HG03460 (cell line): ENCODE data around the gene NR4A2.
"Not testable (repeated sequence)": the region's sequence is repeated elsewhere in the genome, so short reads cannot be mapped to it uniquely, and the experiment has no call there.

Experiments
- ATAC-seq: cut with Tn5 transposase; IDR thresholded peaks from one replicate; pipeline ENCODE4 v1.9.1; 2021; ENCODE audit not compliant: unreplicated experiment

Gene NR4A2

DNA sequence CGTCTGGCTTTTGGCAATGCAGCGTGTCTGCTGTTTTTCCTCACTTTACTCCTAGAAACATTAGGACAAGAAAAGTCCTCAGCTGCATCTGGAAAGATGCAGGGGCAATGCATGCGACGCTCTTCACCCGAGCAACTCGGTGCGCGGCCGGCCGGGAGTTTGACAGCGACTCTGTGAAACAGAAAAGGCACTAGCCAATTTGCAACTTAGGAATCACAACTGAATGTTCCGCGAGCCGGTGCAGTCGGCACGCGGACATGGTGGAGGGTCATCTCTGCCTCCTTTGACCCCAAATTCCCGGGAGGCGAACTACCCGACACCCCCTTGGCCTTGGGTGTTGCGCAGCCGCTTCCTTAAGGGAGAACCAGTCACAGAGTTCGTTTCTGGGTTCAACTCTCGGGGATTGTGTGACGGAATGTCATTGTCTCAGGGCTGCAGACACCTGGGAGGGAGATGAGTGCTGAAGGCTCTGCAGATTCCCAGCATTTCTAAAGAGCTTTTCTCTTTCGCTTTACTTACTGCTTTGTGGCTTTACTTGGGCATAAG, 9.8 kb downstream of the NR4A2 start:
- no peak for ATAC-seq

DNA sequence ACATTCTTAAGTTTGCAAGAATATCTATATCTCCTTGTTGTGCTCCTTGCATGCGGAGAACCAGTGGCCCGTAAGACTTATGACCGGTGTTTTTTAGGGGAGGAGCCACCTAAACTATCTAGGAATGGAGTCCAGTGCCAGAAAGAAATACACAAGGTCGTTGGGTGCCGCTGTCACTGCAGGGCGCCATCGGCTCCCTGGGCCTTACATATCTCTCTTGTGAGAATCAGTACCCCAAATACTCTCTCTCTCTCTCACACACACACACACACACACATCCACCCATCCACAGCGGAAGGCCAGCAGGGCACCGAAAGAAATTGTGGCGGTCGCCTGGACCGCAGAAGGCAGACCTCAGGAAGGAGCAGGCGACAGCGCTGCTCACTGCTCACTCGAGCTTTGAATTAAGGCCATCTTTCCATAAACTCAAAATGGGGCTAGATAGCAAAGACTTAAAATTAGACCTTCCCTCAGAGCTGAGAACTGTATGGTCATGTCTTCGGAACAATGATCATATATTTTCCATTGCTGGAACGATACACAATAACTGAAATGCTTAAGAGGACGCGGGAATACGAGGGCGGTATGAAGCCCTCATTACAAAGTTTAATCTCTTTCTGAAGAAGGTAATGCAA, 10.4 kb downstream of the NR4A2 start:
- peak; percentile 58 for ATAC-seq

DNA sequence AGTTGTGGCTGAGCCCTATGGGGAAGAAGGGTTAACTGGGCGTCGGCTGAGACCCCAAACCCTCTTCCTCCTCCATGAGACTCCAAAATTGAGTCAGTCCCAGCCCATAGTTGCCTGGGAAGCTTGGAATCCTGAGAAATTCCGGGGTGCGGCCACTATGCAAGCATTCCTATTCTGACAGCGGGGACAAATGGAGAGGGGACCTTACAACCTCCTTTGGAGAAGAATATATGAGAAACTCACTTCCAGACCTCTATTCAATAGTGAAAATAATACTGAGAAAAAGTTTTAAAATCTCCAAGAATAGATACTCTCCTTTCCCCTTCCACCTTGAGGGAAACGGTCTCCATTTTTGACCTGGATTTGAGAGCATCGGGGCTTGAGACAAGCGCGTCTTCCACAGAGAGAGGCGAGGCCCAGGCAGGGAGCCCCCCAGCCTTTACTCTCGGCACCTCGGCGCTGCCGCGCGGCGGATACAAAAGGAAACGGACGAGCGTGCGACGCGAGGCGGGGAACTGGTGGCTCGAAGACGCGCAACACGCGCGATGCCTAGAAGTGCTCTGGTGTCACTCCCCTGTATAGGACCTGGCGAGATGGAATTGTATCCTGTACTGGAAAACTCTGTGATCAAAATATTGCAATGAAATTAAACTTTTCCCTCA, 11.1 kb downstream of the NR4A2 start:
- no peak for ATAC-seq

DNA sequence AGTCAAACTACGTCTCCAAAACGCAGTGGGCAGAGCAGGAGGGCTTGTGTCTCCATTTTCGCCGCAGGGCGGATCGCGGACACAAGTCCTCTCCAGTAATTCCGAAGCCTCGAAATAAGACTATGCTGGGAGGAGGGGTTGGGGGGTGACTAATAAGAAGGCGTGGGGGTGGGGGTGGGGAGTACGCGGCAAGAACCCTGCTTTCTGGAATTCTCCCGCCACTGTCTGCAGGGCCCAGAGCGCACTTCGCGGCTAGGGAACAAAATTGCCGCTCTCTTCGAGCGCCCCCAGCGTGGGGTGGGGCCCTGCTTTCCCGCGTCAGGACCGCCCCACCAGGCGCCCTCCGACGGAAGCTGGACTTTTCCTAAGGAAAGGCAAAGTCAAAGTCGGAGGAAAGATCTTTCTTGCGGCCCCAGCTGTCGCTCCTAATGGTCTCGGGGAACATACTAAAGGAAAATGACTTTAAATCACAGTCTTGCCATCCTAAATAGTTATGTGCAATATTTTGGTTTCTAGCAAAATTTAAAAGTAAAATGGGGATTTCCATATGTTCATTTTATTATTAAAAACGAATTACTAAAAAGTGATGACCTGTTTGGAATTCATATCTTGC, 11.9 kb downstream of the NR4A2 start:
- ATAC-seq: no peak

DNA sequence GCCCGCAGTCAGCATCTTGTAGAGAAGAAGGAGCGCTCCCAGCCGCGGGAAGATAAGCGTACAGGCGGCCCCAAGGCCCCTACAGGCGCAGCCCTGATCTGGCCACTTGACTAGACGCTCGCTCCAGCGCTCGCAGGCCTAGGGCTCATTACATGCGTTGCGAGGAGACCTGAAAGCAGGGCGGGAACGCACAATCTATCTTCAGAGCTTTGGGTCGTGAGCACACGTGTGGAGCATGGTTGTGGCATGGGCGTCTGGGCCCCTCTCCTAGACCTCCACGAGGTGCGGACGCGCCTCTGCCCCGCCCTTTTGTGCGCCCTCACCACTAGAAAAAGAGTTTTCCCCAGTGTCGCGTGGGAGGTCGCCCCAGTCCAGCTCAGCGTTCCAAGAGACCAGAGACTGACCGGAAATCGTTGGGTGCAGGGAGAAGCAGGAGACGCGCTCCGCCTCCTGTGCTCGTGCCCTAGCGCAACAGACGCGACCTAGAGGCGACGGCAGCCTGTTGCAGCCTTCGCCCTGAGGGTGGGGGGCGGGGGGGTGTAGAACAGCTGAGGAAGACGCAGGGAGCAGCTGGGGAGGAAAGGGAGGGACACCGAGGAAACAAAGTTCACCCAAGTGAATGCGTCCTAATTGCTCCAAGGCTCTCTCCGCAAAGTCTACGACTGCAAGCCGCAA, 12.6 kb downstream of the NR4A2 start:
- ATAC-seq: no peak

DNA sequence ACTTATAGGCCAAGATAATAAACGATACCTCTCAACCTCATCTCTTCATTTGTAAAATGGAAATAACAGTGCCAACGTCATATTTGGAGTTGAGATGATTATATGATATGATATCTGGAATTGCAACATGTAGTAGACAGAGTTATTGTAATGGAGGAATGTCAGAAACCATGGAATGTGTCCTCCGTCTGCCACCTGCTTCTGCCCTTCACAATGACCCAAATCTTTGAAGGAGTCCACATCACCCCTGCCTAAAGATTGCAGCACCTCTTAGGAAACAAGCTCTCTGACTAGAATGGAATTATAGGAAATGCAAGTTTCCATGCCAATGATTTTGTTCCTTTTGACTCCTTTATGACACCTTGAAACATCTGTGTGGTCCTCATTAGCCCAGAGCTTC, 14.9 kb downstream of the NR4A2 start:
- no peak for ATAC-seq

DNA sequence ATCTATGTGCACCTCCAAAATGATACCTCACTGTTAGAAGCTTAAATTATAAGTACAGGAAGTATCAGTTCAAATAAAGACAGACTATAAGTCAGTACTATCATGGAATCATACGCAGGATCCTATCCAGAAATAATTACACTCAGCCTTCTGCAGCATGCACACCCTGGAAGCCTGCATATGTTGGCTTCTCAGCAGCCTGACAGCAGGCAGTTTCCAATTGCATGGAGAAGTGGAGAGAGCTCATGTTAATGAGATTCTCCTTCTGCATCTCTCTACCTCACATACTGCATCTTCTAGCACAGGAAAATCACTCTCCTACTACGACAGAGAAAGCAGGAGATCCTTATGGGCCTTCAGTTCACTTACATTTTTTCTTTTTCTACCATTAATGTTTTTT, 20.5 kb downstream of the NR4A2 start:
- no peak for ATAC-seq

DNA sequence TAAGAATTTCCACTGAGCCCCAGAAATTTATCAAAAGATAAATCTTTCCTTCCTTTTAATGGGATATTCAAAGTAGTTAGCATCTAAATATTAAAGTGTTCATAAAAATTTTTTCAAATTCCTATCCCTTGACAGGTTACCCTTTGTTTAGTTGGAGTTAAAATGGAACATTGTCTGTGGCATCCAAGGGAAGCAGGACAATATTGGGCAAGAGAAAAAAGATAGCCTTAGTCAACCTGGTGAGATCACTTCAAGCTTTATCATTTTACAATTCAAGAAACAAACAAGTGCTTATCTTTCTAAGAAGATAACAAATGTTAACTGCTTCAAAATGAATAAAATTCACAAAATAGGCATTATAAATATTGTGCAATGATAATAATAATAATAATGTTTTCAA, 21.7 kb downstream of the NR4A2 start:
- ATAC-seq: no peak

DNA sequence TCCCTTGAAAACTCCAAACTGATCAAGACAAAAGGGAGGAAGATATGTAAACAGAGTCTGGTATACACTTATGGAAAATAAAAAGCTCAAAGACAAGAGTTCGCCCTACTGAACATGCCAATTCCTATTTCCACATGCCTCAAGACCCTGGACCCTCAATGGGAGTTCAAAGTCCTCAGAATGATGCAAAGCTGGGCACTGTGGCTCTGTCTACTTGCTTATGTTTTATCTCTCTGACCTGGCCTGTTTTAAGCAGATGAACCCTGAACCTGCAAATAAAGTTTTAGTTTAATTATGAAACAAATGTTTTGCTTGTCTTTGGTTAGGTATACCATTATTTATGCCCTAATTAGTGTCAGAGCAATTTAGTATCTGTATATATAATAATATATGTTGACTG, 22.6 kb downstream of the NR4A2 start:
- no peak for ATAC-seq

DNA sequence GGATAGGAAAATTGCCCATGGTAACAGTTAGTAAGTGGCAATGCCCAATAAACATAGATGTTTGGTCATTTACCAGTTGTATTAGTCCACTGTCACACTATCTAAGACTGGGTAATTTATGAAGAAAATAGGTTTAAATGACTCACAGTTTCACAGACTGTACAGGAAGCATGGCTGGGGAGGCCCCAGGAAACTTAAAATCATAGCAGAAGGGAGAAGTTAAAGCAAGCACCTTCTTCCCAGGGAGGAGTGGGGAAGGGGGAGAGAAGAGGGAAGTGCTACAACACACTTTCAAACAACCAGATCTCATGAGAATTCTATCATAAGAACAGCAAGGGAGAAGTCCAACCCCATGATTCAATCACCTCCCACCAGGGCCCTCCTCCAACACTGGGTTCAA, 23.4 kb downstream of the NR4A2 start:
- no peak for ATAC-seq

DNA sequence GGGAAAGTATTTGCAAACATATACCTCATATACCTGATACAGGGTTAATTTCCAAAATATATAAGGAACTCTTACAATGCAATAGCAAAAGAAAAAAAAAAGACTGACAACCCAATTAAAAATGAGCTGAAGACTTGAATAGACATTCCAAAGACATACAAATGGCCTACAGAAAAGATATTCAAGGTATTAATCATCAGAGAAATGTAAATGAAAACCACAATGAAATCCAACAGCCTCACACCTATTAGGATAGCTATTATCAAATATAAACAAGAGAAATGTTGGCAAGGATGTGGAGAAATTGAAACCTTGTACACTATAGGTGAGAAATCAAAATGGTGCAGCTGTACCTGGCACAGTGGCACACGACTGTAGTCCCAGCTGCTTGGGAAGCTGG, 25.7 kb downstream of the NR4A2 start:
- ATAC-seq: no peak

DNA sequence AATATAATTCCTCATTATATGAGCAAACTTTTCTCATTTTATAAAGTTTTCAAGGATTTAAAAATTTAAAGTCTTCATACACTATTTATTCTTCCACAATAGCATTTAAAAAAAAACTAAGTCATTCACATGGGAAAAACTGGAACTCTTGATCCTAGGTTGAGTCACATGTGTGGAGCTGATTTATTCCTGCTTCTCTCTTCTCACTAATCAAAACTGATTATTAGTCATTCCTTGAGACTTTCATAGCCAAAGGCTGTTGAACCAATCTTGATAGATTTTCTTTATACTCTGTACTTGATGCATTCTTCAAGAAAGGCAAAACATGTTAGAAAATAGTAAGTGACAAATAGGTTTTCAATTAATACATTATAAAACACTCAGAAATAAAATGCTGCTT, 27.4 kb downstream of the NR4A2 start:
- no peak for ATAC-seq

DNA sequence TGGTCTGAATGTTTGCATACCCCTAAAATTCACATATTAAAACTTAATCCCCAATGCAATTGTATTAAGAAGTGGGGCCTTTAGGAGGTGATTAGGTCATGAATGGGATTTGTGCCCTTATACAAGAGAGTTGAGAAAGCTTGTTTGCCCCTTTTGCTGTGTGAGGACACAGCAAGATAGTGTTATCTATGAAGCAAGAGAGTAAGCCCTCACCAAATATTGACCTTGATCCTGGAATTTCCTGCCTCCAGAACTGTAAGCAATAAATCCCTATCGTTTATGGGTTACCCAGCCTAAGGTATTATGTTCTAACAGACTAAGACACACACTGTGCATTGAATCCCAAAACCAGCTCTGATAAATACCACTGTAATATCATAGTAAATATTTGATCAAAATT, 32.2 kb downstream of the NR4A2 start:
- no peak for ATAC-seq

DNA sequence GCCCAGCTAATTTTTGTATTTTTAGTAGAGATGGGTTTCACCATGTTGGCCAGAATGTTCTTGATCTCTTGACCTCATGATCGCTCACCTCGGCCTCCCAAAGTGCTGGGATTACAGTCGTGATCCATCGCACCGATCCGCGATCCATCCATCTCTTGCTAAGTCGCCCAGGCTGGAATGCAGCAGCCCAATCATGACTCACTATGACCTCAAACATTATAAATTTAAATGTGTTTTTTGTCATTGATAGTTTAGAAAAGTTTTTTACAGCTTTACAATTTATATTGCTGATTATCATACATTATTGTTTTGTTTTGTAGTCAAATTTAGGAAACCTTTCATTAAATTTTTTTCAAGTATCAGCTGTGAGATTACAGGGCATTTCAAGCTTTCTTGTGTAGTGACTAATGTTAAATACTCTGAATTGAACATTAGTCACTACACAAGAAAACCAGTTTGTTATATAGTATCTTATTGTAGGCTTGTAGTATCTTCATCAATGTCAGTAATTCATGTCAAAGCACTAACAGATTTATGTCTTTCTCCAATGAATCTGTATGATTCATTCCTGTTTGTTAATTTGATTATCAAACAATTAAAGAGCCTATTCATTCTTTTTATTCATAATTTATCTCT, 37.5 kb downstream of the NR4A2 start:
- no peak for ATAC-seq

DNA sequence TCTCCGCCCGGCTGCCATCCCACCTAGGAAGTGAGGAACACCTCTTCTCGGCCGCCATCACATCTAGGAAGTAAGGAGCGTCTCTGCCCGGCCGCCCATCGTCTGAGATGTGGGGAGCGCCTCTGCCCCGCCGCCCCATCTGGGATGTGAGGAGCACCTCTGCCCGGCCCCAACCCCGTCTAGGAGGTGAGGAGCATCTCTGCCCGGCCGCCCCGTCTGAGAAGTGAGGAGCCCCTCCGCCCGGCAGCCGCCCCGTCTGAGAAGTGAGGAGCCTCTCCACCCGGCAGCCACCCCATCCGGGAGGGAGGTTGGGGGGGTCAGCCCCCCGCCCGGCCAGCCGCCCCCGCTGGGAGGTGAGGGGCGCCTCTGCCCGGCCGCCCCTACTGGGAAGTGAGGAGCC, 39.1 kb downstream of the NR4A2 start:
- not testable (repeated sequence) for ATAC-seq

DNA sequence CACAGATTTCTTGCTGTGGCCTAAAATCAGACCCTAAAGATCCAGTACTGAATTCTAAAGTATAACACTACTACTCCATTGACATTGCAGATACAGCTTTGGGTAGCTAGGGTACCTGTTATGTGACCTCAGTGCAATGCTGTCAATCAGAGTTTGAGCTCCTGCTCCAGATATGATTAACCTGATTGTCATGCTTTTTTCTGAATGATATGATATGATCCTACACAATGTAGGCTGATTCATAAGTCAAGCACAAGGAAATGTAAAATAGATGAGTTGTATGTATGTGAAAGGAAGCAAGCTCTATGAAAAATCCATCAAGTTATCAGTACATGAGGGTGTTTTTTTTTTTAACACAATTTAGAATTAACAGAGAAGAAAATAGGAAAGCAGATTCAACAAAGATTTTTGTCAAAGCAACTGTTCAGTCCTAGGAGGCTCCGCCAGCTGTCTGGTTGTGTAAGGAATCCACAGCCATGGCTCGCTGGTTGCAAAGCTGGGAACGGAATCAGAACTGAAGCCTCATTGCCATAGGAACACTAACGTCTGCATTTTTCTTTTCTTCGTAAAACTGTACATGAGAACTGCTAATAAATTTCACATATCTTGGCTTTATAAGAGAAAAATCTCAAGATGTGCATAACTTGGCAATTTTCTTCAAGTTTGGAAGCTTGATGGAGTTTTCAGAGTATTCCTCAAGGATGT, 52.9 kb downstream of the NR4A2 start:
- no peak for ATAC-seq
